ENCODE measurements around the gene FMN1.

The FMN1 gene

DNA sequence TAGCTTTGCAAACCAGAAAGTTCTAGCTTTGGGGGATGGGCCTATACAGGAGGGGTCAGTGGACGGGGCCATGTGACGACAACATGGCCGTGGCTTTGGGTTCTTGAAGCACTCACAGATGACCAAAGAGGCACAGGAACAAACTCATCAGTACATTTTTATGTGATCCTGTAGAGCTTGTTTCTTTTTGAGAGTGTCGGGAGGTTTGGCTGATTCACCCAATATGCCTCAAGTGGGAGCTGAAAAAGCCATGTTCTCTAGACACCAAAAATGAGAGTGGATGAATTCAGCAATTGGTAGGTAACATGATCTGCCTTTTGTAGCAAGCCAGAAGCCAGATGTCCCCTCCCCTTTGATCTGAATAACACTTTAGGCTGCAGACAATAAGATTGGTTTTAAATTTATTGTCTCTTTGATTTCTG, 446.6 kb downstream of the FMN1 start:
- Histone ChIP-seq H3K36me3 (no peaks in the 10 kb centered on the region), H3K4me3 (ENCODE audit: low read depth in 1 of 2, low read length in 1 of 2) (no peak overlapping the region), H3K27me3 (no peaks in the 10 kb centered on the region), H3K27ac (no peak overlapping the region), H3K4me1 (ENCODE audit: control insufficient read depth in 1 of 2, insufficient read depth in 1 of 2, low read depth in 1 of 2, low read length in 1 of 2) (no peaks in the 10 kb centered on the region), H3K9me3 (no peaks in the 10 kb centered on the region)
- TF ChIP-seq, protein P1, sequence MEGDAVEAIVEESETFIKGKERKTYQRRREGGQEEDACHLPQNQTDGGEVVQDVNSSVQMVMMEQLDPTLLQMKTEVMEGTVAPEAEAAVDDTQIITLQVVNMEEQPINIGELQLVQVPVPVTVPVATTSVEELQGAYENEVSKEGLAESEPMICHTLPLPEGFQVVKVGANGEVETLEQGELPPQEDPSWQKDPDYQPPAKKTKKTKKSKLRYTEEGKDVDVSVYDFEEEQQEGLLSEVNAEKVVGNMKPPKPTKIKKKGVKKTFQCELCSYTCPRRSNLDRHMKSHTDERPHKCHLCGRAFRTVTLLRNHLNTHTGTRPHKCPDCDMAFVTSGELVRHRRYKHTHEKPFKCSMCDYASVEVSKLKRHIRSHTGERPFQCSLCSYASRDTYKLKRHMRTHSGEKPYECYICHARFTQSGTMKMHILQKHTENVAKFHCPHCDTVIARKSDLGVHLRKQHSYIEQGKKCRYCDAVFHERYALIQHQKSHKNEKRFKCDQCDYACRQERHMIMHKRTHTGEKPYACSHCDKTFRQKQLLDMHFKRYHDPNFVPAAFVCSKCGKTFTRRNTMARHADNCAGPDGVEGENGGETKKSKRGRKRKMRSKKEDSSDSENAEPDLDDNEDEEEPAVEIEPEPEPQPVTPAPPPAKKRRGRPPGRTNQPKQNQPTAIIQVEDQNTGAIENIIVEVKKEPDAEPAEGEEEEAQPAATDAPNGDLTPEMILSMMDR (IDR thresholded peaks at IDR 0.05) = no peak

DNA sequence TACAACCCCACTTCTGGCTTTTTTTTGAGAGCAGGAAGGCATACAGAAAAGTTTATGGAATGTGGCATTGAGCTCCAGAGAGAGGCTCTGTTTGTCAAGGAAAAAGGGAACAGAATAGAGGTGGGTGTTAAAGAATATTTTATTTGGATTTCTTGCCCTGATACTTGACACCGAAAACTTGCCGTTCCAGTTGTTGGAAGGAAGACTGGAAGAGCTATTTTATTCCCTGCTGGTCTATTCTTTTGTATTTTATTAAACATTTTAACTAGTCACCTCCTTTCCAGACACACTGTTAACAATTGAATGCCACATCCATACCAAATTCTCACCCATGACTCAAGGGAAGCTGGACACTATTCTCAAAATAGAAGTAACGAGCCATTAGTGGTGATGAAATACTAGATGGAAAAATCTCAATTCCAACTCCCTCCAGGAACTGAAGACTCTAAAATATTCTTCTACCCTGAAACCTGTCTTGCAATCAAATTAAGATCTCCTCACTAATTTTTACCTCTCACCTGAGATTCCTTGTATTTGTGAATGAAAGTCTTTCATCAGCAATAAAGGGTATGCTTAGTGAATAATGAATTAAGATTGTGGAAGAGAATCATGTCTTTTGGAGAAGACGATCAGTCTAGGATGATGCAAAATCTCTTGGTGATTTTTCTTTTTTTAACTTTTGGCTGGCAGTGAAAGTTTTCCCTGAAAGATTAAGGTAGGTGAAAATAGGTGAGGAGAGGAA, 448.2 kb downstream of the FMN1 start:
- H3K27ac ChIP-seq = no peak overlapping the region
- no peaks in the 10 kb centered on the region for H3K9me3 ChIP-seq
- no peak overlapping the region for H3K4me3 ChIP-seq (ENCODE audit: low read depth in 1 of 2, low read length in 1 of 2)
- H3K4me1 ChIP-seq (ENCODE audit: control insufficient read depth in 1 of 2, insufficient read depth in 1 of 2, low read depth in 1 of 2, low read length in 1 of 2) = no peaks in the 10 kb centered on the region
- H3K27me3 ChIP-seq = no peaks in the 10 kb centered on the region
- TF ChIP-seq, protein P1 (IDR thresholded peaks at IDR 0.05) = no peak
- H3K36me3 ChIP-seq = no peaks in the 10 kb centered on the region

- no peak overlapping the region for H3K4me3 ChIP-seq (ENCODE audit: low read depth in 1 of 2, low read length in 1 of 2)
- no peaks in the 10 kb centered on the region for H3K36me3 ChIP-seq
- TF ChIP-seq, protein P1 (IDR thresholded peaks at IDR 0.05) = no peak
- H3K4me1 ChIP-seq (ENCODE audit: control insufficient read depth in 1 of 2, insufficient read depth in 1 of 2, low read depth in 1 of 2, low read length in 1 of 2) = no peaks in the 10 kb centered on the region
- H3K27ac ChIP-seq = no peak overlapping the region
- peaks cover 11% of the 10 kb centered on the region for H3K27me3 ChIP-seq
- H3K9me3 ChIP-seq = no peaks in the 10 kb centered on the region
Observed at GRCh38 chr15:32743411-32744140, 450.9 kb downstream of the FMN1 start.

GRCh38 chr15:32739522-32740063, 454.9 kb downstream of the FMN1 start:
- Histone ChIP-seq H3K9me3 (no peaks in the 10 kb centered on the region), H3K36me3 (no peaks in the 10 kb centered on the region), H3K27me3 (peaks cover 21% of the 10 kb centered on the region), H3K27ac (no peak overlapping the region), H3K4me3 (ENCODE audit: low read depth in 1 of 2, low read length in 1 of 2) (no peak overlapping the region), H3K4me1 (ENCODE audit: control insufficient read depth in 1 of 2, insufficient read depth in 1 of 2, low read depth in 1 of 2, low read length in 1 of 2) (no peaks in the 10 kb centered on the region)
- TF ChIP-seq, protein P1 (IDR thresholded peaks at IDR 0.05) = no peak

GRCh38 chr15:32738666-32739065, 455.8 kb downstream of the FMN1 start:
- no peak overlapping the region for H3K4me3 ChIP-seq (ENCODE audit: low read depth in 1 of 2, low read length in 1 of 2)

More at GRCh38 chr15:32738666-32739065, 455.8 kb downstream of the FMN1 start:
- Histone ChIP-seq H3K4me1 (ENCODE audit: control insufficient read depth in 1 of 2, insufficient read depth in 1 of 2, low read depth in 1 of 2, low read length in 1 of 2) (no peaks in the 10 kb centered on the region), H3K36me3 (no peaks in the 10 kb centered on the region), H3K27me3 (peaks cover 21% of the 10 kb centered on the region), H3K27ac (no peak overlapping the region), H3K9me3 (no peaks in the 10 kb centered on the region)
- TF ChIP-seq, protein P1 (IDR thresholded peaks at IDR 0.05) = no peak
